HG03025 (cell line): ENCODE measurements around the gene ZIC2.

Source experiments
- ATAC-seq: cut with Tn5 transposase; IDR thresholded peaks from one replicate; pipeline ENCODE4 v1.9.1; 2021; ENCODE audit warnings: mild to moderate bottlenecking, moderate library complexity; ENCODE audit not compliant: unreplicated experiment, low FRiP score

The ZIC2 gene

DNA sequence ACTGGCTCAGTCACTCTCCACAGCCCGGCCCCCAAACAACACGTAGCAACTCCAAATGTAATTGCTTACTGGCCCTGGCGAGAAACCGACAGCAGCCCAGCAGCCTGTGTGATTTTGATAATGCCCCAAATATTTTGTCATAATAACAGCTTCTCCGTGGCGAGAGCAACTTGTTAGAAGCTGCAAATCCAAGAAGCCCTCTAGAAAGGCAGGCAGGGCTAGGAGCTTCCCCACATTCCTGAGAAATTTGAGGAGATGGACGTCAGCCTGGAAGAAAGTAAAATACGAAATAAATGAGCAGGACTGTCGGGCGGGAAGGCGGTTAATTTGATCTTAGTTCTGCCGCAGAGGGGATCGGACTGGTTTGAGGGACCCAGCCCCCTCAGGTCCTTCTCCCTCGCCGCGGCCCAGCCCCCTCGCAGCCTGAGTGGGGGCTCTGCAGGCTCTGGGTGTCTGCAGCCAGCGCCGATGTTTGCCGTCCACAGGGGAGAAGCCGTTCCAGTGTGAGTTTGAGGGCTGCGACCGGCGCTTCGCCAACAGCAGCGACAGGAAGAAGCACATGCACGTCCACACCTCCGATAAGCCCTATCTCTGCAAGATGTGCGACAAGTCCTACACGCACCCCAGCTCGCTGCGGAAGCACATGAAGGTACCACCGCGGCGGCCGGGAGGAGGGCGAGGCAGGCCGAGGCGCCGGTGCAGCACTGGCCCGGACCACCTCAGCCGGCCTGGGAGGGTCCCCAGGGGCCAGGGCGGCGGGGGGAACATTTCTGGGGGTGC is 3.1 kb downstream of the ZIC2 start:
- ATAC-seq, result no peak

DNA sequence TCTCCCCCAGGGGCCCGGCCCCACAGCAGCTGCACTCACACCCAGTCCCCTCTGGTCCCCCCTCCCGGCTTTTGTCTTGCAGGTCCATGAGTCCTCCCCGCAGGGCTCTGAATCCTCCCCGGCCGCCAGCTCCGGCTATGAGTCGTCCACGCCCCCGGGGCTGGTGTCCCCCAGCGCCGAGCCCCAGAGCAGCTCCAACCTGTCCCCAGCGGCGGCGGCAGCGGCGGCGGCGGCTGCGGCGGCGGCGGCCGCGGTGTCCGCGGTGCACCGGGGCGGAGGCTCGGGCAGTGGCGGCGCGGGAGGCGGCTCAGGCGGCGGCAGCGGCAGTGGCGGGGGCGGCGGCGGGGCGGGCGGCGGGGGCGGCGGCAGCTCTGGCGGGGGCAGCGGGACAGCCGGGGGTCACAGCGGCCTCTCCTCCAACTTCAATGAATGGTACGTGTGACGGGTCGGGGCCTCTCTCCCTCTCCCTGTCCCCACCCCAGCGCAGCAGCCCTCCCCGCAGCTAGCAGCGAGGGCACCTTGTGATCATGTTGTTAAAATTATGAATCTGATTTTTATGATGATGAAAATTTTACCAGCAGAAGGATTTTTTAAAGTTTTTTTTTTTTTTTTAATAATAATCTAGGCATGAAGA is 3.8 kb downstream of the ZIC2 start:
- ATAC-seq, result no peak

DNA sequence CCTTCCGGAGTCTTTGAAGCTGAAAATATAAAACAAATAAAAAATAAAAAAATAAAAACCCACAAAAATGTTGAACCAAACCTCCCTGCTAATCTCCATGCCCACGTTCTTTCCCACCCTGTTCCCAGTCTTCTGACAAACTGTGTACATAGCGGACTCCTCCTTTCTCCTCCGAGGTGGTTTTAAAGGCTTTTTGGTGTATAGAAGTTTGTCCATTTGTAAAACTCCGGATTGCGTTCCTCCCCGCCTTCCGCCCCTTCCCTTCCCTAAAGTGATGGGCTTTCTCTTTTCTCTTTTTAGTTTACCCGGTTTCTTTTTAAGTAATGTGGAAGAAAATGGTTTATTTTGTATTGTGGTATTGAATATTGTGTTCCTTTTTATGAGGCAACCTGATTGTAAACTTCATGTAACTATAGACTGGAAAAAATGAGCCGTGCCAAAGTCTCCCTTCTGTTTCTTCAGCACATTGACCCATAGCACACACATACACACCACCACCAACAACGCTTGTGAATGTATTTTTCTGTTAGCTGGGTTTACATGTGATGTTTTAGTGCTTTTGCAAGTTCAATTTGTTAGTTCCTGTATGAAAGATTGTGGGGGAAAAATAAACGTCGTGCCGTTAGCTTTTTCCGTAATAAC is 4.4 kb downstream of the ZIC2 start:
- ATAC-seq, result no peak

DNA sequence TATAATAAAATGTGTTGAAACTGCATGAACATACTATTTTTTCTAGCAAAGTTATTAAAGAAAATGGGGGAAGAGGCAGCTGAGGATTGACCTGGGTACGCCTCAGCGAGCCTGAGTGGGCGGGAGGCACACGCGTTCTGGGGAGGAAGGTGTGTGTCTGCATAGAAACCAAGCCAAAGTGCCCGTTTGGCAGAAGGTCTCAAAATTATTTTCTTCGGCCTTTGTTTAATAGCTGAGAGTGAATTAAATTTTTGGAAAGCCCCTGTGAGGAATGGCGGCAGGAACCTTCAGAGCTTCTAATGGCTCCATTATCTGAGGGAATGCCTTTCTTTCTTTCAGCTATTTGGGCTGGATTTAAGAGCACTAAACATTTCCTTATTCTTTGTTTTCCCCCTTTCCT is 5.2 kb downstream of the ZIC2 start:
- ATAC-seq, result no peak

DNA sequence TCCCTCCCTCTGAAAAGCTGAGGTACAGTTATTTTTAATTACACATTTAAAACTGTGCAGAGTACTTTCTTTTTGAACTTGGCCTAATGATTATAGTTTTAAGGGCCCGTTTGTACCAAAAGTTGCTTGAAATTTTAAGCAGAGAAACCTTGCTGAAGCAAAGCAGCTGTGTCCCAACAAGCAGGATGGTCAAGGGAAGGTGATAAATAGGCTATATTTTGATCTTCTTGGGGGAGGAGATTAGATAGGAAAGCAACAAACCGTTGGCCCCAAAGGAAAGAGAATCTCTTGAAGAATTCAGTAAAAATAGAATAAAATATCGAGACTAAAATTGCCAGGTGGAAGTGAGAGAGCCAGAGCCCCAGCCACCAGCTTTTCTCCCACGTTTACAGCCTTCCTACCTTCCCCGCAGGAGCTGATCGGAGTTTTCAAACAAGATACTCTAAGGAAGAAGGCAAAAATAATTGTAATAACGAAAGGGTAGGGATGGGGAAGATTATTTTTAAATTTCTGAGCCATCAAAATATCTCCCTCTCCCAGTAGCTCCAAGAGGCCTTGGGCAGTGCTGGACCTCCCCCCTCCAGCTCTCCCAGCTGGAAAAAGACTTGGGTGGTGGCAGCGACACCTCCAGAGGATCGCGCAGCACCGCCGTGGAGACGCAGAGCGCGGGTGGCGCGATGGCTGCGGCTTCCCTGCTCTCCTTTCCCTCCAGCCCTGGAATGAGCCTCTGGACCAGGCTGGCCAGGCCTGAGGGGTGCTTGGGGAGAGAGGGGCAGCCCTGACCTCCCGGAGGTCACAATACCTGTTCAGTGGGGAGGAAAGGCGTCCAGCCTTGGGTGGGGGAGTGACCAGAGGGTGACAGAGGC is 5.8 kb downstream of the ZIC2 start:
- ATAC-seq, result no peak

DNA sequence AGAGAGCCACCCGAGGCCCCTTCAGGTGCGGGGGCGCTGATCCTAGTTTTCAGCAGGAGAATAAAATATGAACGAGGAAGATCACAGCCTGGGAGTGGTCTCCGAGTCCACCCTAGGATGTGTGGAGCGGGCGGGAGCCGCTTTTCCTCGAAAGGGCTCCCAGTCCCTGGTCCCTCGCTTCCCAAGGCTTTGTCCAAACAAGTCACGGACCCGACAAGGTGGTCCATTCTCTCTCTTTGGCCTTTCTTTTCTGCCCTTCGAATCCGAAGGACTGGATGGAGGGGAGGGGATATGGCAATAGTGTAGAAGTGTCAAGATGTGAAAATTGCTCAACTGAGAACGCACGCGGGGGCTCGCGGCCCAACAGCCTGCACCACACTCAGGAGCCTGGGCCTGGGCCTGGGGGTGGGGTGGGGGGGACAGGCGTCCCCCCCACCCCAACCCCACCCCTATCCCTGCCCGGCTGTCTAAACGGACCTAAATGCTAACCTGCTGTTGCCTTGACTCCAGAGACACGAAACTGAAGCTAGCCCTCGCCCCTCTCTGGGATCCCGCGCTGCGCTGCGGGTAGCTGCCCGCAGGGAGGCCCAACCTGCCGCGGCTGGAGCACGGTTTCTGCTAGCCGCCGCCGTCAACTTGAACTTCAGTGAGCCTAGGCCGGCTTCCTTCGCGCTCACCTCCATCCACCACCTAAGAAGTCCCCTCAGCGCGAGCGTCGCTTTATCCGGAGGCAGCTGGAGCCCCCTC is 7.1 kb downstream of the ZIC2 start:
- no peak for ATAC-seq

DNA sequence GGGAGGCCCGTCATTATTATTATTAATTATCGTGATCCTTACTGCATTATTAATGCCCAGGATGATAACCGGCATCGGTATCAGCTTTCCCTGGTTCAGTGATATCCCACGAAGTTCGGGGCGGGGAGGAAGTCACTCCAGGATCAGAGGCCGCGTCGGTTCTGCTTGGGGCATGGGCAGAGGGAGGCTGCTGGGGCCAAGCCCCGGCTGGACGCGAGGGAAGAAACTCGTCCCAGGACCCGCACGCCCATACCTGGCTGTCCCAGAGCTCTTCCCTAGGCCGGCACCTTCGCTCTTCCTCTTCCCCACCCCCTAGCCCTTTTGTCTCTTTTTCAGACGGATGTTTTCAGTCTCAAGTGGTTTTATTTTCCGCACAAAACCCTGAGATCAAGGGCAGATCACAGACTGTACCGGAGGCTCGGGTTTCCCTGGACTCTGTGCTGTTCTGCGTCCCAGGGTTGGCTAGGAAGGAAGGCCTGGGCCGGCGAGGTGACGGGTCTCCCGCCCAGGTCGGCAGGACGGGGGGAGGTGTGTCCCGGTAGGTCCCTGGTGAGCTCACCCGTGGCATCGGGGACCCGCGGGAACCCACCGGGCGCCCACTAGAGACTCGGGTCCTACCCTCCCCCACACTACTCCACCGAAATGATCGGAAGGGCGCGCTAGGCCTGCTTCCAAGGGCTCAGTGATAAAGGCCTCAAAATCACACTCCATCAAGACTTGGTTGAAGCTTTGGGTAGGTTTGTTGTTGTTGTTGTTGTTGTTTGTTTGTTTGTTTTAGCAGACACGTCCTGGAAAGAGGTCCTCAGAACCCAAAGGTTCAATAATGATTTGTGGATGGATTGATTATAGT is 7.9 kb downstream of the ZIC2 start:
- no peak for ATAC-seq

DNA sequence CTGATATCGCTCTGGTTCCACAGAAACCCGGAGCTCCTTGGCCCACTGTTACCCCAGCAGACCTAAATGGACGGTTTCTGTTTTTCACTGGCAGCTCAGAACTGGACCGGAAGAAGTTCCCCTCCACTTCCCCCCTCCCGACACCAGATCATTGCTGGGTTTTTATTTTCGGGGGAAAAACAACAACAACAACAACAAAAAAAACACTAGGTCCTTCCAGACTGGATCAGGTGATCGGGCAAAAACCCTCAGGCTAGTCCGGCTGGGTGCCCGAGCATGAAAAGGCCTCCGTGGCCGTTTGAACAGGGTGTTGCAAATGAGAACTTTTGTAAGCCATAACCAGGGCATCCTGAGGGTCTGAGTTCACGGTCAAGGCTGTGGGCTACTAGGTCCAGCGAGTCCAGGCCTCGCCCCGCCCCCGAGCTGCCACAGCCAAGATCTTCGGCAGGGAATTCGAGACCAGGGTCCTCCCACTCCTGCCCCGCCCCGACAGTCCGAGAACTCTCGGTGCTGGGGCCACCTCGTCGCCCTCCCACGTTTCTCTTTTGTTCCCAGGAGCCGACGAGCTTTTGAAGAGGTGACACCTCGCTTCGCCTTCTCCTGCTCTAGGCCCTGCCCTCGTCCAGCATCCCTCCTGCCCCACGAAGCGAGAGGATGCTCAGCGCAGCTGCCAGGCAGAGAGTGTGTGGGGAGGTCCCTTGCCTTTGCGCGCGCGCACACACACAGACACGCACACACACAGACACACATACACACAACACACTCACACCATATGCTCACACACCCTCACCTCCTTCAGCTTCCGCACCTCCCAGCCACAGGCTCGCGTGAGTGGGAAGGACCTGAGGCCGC is 8.8 kb downstream of the ZIC2 start:
- ATAC-seq, result no peak

DNA sequence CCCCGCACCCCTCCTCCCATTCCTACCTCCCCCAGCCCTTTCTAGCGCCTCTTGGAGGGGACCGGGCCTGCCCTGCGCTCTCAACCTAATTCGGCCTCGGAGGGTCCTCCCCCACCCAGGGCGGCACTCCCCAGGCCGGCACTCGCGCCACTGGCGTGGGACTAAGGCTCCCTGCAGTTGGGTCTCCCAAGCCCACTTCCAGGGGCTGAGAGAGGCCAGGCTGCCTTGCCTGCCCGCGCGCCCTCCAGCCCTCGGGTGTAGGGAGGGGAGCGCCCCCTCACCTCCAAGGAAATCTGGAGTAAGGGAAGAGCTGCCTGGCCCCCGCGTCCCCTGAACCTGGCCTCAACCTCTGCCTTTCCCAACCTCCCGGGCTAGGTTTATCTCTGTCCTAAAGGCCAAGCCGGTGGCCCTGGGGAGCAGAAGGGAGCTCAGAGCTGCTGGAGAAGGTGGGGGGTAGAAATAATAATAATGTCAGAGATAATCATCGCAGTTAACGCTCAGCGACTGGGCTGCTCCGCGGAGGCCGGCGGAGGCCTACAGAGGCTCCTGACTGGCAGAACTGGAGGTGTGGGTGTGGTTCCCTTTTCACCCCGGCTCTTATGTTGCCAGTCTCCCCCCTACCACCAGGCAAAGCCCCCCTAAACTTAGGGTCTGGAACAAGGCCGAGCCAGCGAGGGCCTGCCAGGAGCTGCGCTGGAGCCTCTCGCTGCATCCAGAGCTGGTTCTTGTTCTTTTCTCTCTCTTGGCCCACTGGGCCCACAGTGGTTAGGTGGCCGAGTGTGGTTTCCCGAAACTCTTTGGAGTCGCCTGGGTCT is 9.6 kb downstream of the ZIC2 start:
- ATAC-seq, result no peak

DNA sequence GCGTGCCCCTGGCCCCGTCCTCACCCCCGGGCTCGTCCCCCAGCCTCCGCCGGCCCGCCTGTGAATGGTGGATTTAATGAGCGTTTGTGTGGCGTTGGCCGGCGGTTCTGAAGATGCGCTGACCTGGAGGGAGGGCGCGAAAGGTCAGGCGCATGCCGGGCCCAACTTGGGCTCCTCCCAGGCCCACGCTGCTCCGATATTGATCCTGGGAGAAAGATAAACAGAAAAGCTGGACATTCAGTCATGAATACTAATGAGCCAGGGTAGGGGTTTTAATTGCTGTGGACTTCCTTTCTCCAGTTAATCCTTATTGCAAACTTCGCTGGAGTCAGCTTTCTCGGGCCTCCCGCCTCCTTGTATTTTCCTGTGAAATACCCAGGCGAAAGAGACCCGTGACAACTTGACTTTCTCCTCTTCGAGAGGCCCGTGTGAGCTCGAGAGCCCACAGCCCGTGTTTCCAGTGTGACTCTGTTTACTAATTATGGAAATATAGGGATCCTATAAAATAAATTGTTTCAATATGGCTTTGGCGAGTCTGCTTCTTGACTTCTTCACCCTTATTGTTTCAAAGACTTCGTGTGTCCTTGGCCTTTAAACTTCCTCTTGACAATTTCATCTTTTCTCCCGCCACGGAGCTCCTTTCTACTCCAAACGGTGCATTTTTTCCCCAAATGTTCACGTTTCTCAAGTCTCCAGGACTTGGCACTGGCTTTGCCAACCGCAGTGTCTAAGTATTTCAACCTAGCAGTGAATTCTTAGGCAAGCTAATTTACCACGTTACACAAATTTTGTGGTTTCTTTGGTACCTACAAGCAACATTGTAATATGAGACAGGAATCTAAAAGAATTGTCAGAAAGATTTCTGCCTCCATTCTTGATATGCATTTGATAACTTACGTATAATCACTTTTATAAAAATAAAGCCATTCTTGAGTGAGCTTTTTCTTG is 10.5 kb downstream of the ZIC2 start:
- ATAC-seq, result no peak

DNA sequence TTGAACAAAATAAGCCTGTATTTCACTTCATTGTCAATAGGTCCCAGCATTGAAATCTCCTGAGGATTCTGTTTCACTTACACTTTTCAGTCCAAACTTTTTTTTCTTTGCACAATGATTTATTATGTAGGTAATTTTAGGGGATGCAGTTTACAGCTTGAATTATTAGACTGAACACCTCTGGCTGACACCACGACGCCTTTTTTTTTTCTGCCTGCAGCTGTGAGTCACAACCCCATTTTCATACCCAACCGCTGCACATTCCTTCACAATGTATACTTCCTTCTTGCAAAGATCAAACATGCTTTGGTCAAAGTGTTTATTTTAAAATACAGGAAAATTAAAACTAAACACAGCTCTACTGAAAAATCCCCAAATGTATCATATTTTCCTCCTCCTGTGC is 11.4 kb downstream of the ZIC2 start:
- ATAC-seq, result no peak

DNA sequence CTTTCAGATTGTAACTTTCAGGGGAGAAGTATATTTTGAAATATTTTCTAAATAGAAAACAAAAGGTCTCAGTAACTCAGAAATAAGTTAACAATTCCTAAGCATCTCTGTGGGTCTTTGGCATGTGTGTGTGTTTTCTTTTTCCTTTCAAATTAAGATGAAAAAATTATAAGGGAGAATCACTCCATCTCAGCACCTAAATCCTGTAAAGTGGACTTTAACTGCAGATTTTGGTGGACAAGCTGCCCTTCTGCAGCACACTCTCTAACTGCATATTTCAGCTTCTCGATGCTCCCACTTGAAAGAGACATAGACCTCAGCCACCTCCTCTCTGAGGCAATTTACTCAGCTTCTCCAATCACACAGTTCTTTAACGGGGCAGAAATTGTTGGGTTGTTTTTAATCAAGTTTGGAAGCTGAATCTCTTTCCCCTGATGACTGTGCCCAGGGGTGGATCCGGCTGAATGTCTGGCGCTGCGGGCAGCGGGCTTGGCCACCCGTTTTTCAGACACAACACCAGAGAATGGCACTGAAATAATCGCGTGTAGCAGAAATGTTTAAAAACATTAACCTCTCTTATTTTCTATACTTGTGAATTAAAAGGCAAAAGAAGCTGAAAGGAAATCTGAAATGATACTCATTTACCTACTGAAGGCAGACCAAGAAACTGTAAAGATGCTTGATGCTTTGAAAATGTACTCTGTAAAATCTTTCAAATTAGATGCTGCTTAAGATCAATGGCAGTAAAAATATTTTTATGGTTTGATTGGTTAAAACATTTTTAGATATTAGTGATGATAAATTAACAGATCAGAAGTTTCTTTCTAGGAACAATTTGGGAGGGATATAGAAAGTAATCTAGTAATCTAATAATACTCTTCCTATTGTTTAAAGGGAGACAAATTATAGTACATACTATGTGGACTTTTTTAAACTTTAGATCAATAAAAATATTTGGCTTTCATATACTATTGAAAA is 12.4 kb downstream of the ZIC2 start:
- no peak for ATAC-seq

DNA sequence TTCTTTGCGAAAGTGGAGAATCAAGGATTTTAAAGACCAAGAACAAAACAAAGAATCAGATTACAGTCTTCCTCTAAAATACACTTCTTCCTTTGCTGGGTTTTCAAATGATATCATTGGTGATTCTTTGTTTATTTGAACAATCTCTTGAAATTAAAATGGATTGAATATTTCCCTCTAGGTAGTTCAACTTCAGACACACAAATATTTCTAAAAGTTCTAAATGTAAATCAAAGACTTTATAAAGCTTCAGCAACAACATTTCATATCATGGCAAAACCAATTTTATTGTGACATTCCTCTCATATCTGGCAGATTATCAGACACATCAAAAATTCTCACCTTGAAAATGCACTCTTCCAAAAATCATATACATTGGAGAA is 13.0 kb downstream of the ZIC2 start:
- ATAC-seq, result no peak

DNA sequence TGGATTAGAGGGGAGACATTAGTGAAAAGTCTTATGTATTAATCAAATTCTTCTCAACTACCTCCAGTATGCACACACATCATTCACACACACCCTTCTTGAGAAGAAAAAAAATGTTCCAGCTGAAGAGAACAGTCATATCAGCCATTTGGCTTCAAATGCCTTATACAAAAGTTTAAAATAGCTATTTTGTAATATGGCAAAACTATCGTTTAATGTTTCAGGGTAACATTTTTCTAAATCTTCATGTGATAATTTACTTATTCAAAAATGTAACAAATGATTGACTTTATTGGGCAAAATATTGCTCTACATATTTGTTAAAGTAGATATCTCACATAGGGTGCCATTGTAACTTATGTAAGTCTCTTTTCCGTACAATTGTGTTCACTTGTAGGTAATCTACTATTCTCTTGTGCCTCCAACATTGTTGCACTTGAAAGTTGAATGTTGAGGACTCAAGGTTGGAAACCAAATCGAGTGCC is 13.6 kb downstream of the ZIC2 start:
- ATAC-seq, result no peak
